Esophagus muscularis mucosa (tissue), 4 donors: Measurements from ENCODE around the gene KLHL12. TPM values are rescaled to one million over a fixed set of nuclear protein-coding genes. Genes with fewer than 3 reads are reported as not detected.

Source experiments
- DNase-seq: peaks from one replicate; pipeline ENCODE4 v3.0.0-alpha.2; 2017; ENCODE audit errors: extremely low spot score
- H3K27ac ChIP-seq, 4 donors: fragments of 200-600 bp; sonication (generic); replicated peaks in 1 of 4; 1 replicate in 3 of 4; 2 replicates in 1 of 4; pipeline ENCODE4 v1.5.1; 2016 to 2019; ENCODE audit warnings: mild to moderate bottlenecking in 1 of 4
- H3K27me3 ChIP-seq, 4 donors: fragments of 200-600 bp; sonication (generic); one replicate each; pipeline versions ENCODE4 v1.5.1 to v1.6.0; 2016 to 2019
- H3K36me3 ChIP-seq, 4 donors: fragments of 200-600 bp; sonication (generic); one replicate each; pipeline ENCODE4 v1.5.1; 2016 to 2019
- H3K4me1 ChIP-seq, 4 donors: fragments of 200-600 bp; sonication (generic); one replicate each; pipeline ENCODE4 v1.5.1; 2016 to 2019
- H3K4me3 ChIP-seq, 4 donors: fragments of 200-600 bp; sonication (generic); 1 replicate in 2 of 4; 2 replicates in 2 of 4; pipeline ENCODE4 v1.5.1; 2016 to 2019; ENCODE audit warnings: mild to moderate bottlenecking in 4 of 4, moderate library complexity in 1 of 4
- H3K9me3 ChIP-seq, 4 donors: fragments of 200-600 bp; sonication (generic); 1 replicate in 3 of 4; 2 replicates in 1 of 4; pipeline ENCODE4 v1.5.1; 2016 to 2019
- CTCF ChIP-seq, 3 experiments: fragments of 200-600 bp in 2 of 3; fragments of 450-650 bp in 1 of 3; sonication (generic) in 2 of 3; IDR thresholded peaks; one replicate each; pipeline ENCODE4 v1.5.1; 2017 to 2019; ENCODE audit warnings: antibody characterized with exemption in 3 of 3, mild to moderate bottlenecking in 2 of 3, moderate library complexity in 1 of 3
- EP300 ChIP-seq: sonication (generic); formaldehyde crosslinking; IDR thresholded peaks from one replicate; pipeline ENCODE4 v1.6.1; 2017; ENCODE audit warnings: antibody characterized with exemption
- POLR2A ChIP-seq: fragments of 450-650 bp; IDR thresholded peaks from one replicate; pipeline ENCODE4 v1.6.1; 2017; ENCODE audit warnings: antibody characterized with exemption, moderate library complexity, mild to moderate bottlenecking, low read depth
- POLR2AphosphoS5 ChIP-seq, 2 donors: sonication (generic); formaldehyde crosslinking; IDR thresholded peaks; one replicate each; pipeline ENCODE4 v1.6.1; 2017; ENCODE audit warnings: antibody characterized with exemption in 2 of 2
- WGBS: methylation state at CpG from one replicate; pipeline ENCODE4 v1.1.5; 2018; 5-methylcytosine and 5-hydroxymethylcytosine counted together
- intact Hi-C: fragments of 100-400 bp; cut with DNase I; formaldehyde crosslinking; loops from one replicate; pipeline ENCODE4 v1.15.1; 2023
- total RNA-seq, 4 donors: library from RNA; depleted of rRNA; stranded (reverse); fragments of >200 nt; gene quantifications; one replicate each; pipeline versions ENCODE4 v1.1.0 to v1.2.1, GENCODE V29; 2016

The KLHL12 gene
- total RNA-seq, 4 donors from 2014 or later, result 16.7 to 22.4 (median 19.3) TPM

GRCh38 chr1:202935844-202936243 is 8.8 kb upstream of the KLHL12 start:
- intact Hi-C loops, result no loop called here
- Histone ChIP-seq H3K27me3 (no peaks in the 10 kb centered on the region), H3K4me3 (no peak overlapping the region), H3K36me3 (peaks cover 8 to 13% (median 9%) of the 10 kb centered on the region in 4 donors), H3K9me3 (no peaks in the 10 kb centered on the region), H3K27ac (no peak overlapping the region), H3K4me1 (no peaks in the 10 kb centered on the region)
- WGBS, result 92% methylated on average over 3 of the region's 3 CpGs
- TF ChIP-seq CTCF (IDR thresholded peaks at IDR 0.05), result no peak
- no peak for TF ChIP-seq POLR2A
- TF ChIP-seq EP300, result no peak
- no peak for TF ChIP-seq POLR2AphosphoS5 (IDR thresholded peaks at IDR 0.05)
- no peak for DNase-seq

GRCh38 chr1:202934755-202935154 is 7.7 kb upstream of the KLHL12 start:
- peaks cover 0 to 2% (median 0%) of the 10 kb centered on the region in 4 donors for H3K36me3 ChIP-seq
- no peak overlapping the region for H3K4me3 ChIP-seq
- no peak for DNase-seq
- no peaks in the 10 kb centered on the region for H3K9me3 ChIP-seq
- H3K27me3 ChIP-seq, result no peaks in the 10 kb centered on the region
- intact Hi-C loops, result no loop called here
- H3K4me1 ChIP-seq, result no peaks in the 10 kb centered on the region
- WGBS, result 85% methylated on average over 3 of the region's 3 CpGs
- no peak overlapping the region for H3K27ac ChIP-seq
- no peak for TF ChIP-seq POLR2A
- TF ChIP-seq CTCF (IDR thresholded peaks at IDR 0.05), result no peak
- no peak for TF ChIP-seq EP300
- TF ChIP-seq POLR2AphosphoS5 (IDR thresholded peaks at IDR 0.05), result no peak

- 95% methylated on average over 2 of the region's 2 CpGs for WGBS
- intact Hi-C loops, result no loop called here
- no peaks in the 10 kb centered on the region for H3K9me3 ChIP-seq
Measured at GRCh38 chr1:202932476-202932875, 5.4 kb upstream of the KLHL12 start.

GRCh38 chr1:202923533-202923932 is 3.5 kb downstream of the KLHL12 start:
- peaks cover 0 to 4% (median 0%) of the 10 kb centered on the region in 4 donors for H3K27me3 ChIP-seq
- no peaks in the 10 kb centered on the region for H3K9me3 ChIP-seq
- DNase-seq, result no peak
- peaks cover 0 to 30% (median 24%) of the 10 kb centered on the region in 4 donors for H3K36me3 ChIP-seq
- H3K4me3 ChIP-seq, result no peak overlapping the region
- 87% methylated on average over 3 of the region's 3 CpGs for WGBS
- TF ChIP-seq CTCF (IDR thresholded peaks at IDR 0.05) (no peak), POLR2A (no peak), EP300 (no peak), POLR2AphosphoS5 (IDR thresholded peaks at IDR 0.05) (no peak)
- intact Hi-C loops, result no loop called here
- peaks cover 16 to 45% (median 30%) of the 10 kb centered on the region in 4 donors for H3K4me1 ChIP-seq
- no peak overlapping the region for H3K27ac ChIP-seq

More at GRCh38 chr1:202932476-202932875, 5.4 kb upstream of the KLHL12 start:
- Histone ChIP-seq H3K27ac (no peak overlapping the region), H3K4me3 (no peak overlapping the region), H3K27me3 (no peaks in the 10 kb centered on the region), H3K36me3 (no peaks in the 10 kb centered on the region), H3K4me1 (peaks cover 0 to 4% (median 2%) of the 10 kb centered on the region in 4 donors)
- no peak for DNase-seq
- no peak for TF ChIP-seq CTCF (IDR thresholded peaks at IDR 0.05)
- TF ChIP-seq EP300, result no peak
- TF ChIP-seq POLR2AphosphoS5 (IDR thresholded peaks at IDR 0.05), result no peak
- TF ChIP-seq POLR2A, result no peak

GRCh38 chr1:202919615-202920014 is 7.4 kb downstream of the KLHL12 start:
- Histone ChIP-seq H3K4me1 (peaks cover 5 to 22% (median 15%) of the 10 kb centered on the region in 4 donors), H3K4me3 (no peak overlapping the region), H3K27ac (no peak overlapping the region), H3K9me3 (no peaks in the 10 kb centered on the region), H3K27me3 (no peaks in the 10 kb centered on the region), H3K36me3 (peaks cover 36 to 70% (median 61%) of the 10 kb centered on the region in 4 donors)
- TF ChIP-seq POLR2A (no peak), CTCF (IDR thresholded peaks at IDR 0.05) (no peak), POLR2AphosphoS5 (IDR thresholded peaks at IDR 0.05) (no peak), EP300 (no peak)
- intact Hi-C loops, result no loop called here
- no peak for DNase-seq
